ENCODE results near the gene RAPGEF2. TPM values are rescaled to one million over a fixed set of nuclear protein-coding genes. Genes with fewer than 3 reads are reported as not detected.

Gene RAPGEF2
- total and polyA plus RNA-seq, 2 of the 8 experiments (the other 6 are each of a cell fraction or from before 2014, with no cell fraction given), result 24.4 to 48.6 TPM

- Histone ChIP-seq H3K14ac (ENCODE audit: insufficient read length) (no peak overlapping the region), H2BK15ac (ENCODE audit: low read length) (no peak overlapping the region), H2BK20ac (ENCODE audit: low read length) (no peak overlapping the region), H3K4ac (replicated peaks; ENCODE audit: insufficient read length, low read depth, low read length) (no peak overlapping the region), H4K8ac (ENCODE audit: extremely low read depth, insufficient read depth, low read length) (no peak overlapping the region), H2BK5ac (ENCODE audit: low read depth, low read length) (no peak overlapping the region), H3K36me3 (ENCODE audit: control insufficient read depth in 2 of 4, insufficient read depth in 4 of 4, low read length in 3 of 4) (no peaks in the 10 kb centered on the region), H3K79me2 (ENCODE audit: control insufficient read depth in 1 of 2, insufficient read depth in 2 of 2, low read length in 2 of 2) (peaks cover 5 to 93% of the 10 kb centered on the region in 2 experiments; a peak in 3 of 4 replicates), H3K4me3 (ENCODE audit: extremely low read depth in 1 of 4, insufficient read depth in 2 of 4, low read depth in 3 of 4, low read length in 4 of 4) (no peak overlapping the region), H2BK12ac (ENCODE audit: low read depth, low read length) (no peak overlapping the region; the same call in 1 of the 2 replicates), H2BK120ac (replicated peaks; ENCODE audit: low read depth, low read length) (no peak overlapping the region), H3K23me2 (ENCODE audit: low read depth, low read length) (no peaks in the 10 kb centered on the region), H3K4me1 (replicated peaks in 1 of 4; ENCODE audit: control insufficient read depth in 3 of 4, insufficient read depth in 4 of 4, low read length in 3 of 4) (peaks cover 6 to 15% (median 11%) of the 10 kb centered on the region in 4 experiments), H3K9me3 (ENCODE audit: insufficient read depth in 2 of 2, low read depth in 1 of 2, low read length in 1 of 2) (no peaks in the 10 kb centered on the region), H3K27me3 (replicated peaks in 1 of 4; ENCODE audit: control insufficient read depth in 3 of 4, extremely low read depth in 1 of 4, insufficient read depth in 3 of 4, low read length in 3 of 4) (peaks cover 0 to 1% (median 0%) of the 10 kb centered on the region in 4 experiments; a peak in 1 of 7 replicates), H4K91ac (replicated peaks; ENCODE audit: insufficient read length, low read length) (no peak overlapping the region), H3K56ac (replicated peaks; ENCODE audit: insufficient read length, low read depth, low read length) (no peak overlapping the region), H3K27ac (ENCODE audit: low read depth, low read length) (no peak overlapping the region), H3K18ac (ENCODE audit: extremely low read depth, low read length) (no peak overlapping the region), H4K20me1 (replicated peaks in 1 of 2; ENCODE audit: control insufficient read depth in 1 of 2, insufficient read depth in 2 of 2, low read length in 2 of 2) (peaks cover 0 to 2% of the 10 kb centered on the region in 2 experiments), H3K23ac (ENCODE audit: insufficient read length) (no peak overlapping the region), H3K79me1 (ENCODE audit: low read depth, low read length) (no peaks in the 10 kb centered on the region; the same call in 1 of the 2 replicates), H3K9ac (replicated peaks in 1 of 4; ENCODE audit: extremely low read depth in 1 of 4, low read depth in 3 of 4, low read length in 3 of 4) (no peak overlapping the region), H4K5ac (ENCODE audit: insufficient read length, low read depth, low read length) (no peak overlapping the region), H2AK5ac (ENCODE audit: low read depth, low read length) (no peak overlapping the region; the same call in 1 of the 2 replicates), H3K4me2 (ENCODE audit: insufficient read depth in 1 of 2, low read depth in 2 of 2, low read length in 2 of 2) (no peak overlapping the region; a peak in 1 of 4 replicates), H2AFZ (ENCODE audit: low read length) (no peak overlapping the region)
- CTCF ChIA-PET (ENCODE audit: partially characterized antibody), result interaction anchor here (0.6 to 1.4 kb wide), 5 partner anchors 37 to 1521 kb away, joined by 3 read pairs; no protein-coding TSS in a partner anchor
- DNase-seq (ENCODE audit: low read depth in 1 of 2, low spot score in 2 of 2) (no peak), FAIRE-seq (no peak)
- 95% methylated on average over 2 of the region's 2 CpGs; no CpG with 5 or more reads in 1 of the 2 experiments for WGBS, 2 experiments (ENCODE audit: extremely low coverage in 1 of 2, insufficient coverage in 1 of 2, insufficient read length in 1 of 2, insufficient replicate concordance in 2 of 2, low coverage in 1 of 2, low lambda C conversion rate in 2 of 2, missing lambda C conversion rate in 1 of 2)
- POLR2A ChIA-PET (ENCODE audit: partially characterized antibody), result interaction anchor here (1.2 kb wide), 1 partner anchor 70 kb away, joined by 3 read pairs; no protein-coding TSS in a partner anchor
- no peak for TF ChIP-seq RAD21 (IDR thresholded peaks at IDR 0.05 in 1 of 2, conservative IDR thresholded peaks at IDR 0.05 in 1 of 2; ENCODE audit: low read depth in 2 of 2, low read length in 2 of 2)
- no peak for TF ChIP-seq ZNF274 (IDR thresholded peaks at IDR 0.05; ENCODE audit: borderline replicate concordance, extremely low read depth, low read length)
- TF ChIP-seq POLR2A (IDR thresholded peaks at IDR 0.05; ENCODE audit: control extremely low read depth in 1 of 2, low read depth in 2 of 2, low read length in 2 of 2), result no peak
- TF ChIP-seq EP300 (IDR thresholded peaks at IDR 0.05; ENCODE audit: borderline replicate concordance in 1 of 2, low read depth in 2 of 2, low read length in 2 of 2), result no peak
- TF ChIP-seq NANOG (IDR thresholded peaks at IDR 0.05; ENCODE audit: insufficient read depth, low read depth, low read length, poor library complexity, severe bottlenecking), result no peak
- TF ChIP-seq TBP (IDR thresholded peaks at IDR 0.05; ENCODE audit: low read depth, low read length), result no peak
- TF ChIP-seq CBX8 (IDR thresholded peaks at IDR 0.05; ENCODE audit: borderline replicate concordance, low read depth, low read length), result no peak
- no peak for TF ChIP-seq TEAD4 (IDR thresholded peaks at IDR 0.05; ENCODE audit: low read depth, low read length)
- no peak for TF ChIP-seq ASH2L (IDR thresholded peaks at IDR 0.05; ENCODE audit: low read length)
- no peak for TF ChIP-seq FOSL1 (IDR thresholded peaks at IDR 0.05; ENCODE audit: insufficient read depth, low read depth, low read length)
- no peak for TF ChIP-seq POU5F1 (IDR thresholded peaks at IDR 0.05; ENCODE audit: low read depth, low read length)
- no peak for TF ChIP-seq SIRT6 (IDR thresholded peaks at IDR 0.05; ENCODE audit: low read length)
- no peak for TF ChIP-seq CREB1 (IDR thresholded peaks at IDR 0.05)
- no peak for TF ChIP-seq SAP30 (IDR thresholded peaks at IDR 0.05; ENCODE audit: insufficient read depth, insufficient replicate concordance, low read length)
Observed at GRCh38 chr4:159174645-159175084, 71.8 kb downstream of the RAPGEF2 start.

Measured in H1 (cell line).